Neural cell (in vitro differentiated cells): ENCODE data around the gene PUM2.

ENCODE experiments used
- CTCF ChIP-seq: fragments of 450-650 bp; IDR thresholded peaks from 2 replicates; pipeline ENCODE4 v1.5.1; 2014; ENCODE audit warnings: antibody characterized with exemption, mild to moderate bottlenecking, moderate library complexity; ENCODE audit not compliant: poor library complexity, severe bottlenecking
- EP300 ChIP-seq: fragments of 450-650 bp; conservative IDR thresholded peaks from 2 replicates; pipeline ENCODE4 v1.6.1; 2014; ENCODE audit warnings: antibody characterized with exemption, mild to moderate bottlenecking, moderate library complexity; ENCODE audit not compliant: poor library complexity, severe bottlenecking

- no peak for TF ChIP-seq EP300
- no peak for TF ChIP-seq CTCF
Measured at GRCh38 chr2:20205069-20205468, 145.6 kb downstream of the PUM2 start.
